ENCODE measurements around the gene CLCN4.

Gene CLCN4

DNA sequence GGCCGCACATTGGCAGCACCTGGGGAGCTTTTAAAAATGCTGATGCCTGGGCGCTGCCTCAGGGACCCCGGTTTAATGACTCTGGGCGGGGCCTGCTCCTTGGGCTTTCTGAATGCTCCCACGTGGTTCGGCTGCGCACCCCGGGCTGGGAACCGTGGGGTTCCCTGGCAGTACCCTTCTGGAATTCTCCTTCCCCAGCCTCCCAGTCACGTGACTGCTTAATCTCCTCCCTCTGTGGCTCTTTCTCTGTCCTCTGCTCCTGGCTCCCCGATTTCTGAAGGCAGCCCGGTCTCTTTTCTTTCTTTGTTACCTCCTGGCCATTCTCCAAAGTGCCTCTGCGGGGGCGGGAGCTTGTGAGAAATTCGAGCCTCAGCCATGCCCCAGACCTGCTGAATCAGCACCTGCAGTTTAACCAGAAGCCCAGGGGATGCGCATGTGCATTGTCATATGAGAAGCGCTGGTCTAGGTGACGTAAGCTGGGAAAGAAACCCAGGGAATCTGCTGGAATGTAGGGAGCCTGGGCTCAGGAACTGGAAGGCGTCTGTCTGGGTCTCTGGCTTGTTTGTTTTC, 16.6 kb downstream of the CLCN4 start:
- Histone ChIP-seq H4K20me1 (ENCODE audit: insufficient read depth) (no peaks in the 10 kb centered on the region), H3K27ac (no peak overlapping the region), H2AFZ (ENCODE audit: low read depth) (no peak overlapping the region), H3K79me2 (ENCODE audit: insufficient read depth, low read depth) (no peaks in the 10 kb centered on the region), H3K4me1 (ENCODE audit: low read depth, poor library complexity, severe bottlenecking) (peaks cover 12% of the 10 kb centered on the region), H3K36me3 (ENCODE audit: insufficient read depth) (no peaks in the 10 kb centered on the region), H3K27me3 (ENCODE audit: insufficient read depth, low read depth) (no peaks in the 10 kb centered on the region), H3K9ac (no peak overlapping the region), H3K4me3 (IDR thresholded peaks at IDR 0.05; ENCODE audit: insufficient read depth, low read depth, low read length) (no peak overlapping the region), H3K4me2 (no peak overlapping the region)
- TF ChIP-seq, protein P1, sequence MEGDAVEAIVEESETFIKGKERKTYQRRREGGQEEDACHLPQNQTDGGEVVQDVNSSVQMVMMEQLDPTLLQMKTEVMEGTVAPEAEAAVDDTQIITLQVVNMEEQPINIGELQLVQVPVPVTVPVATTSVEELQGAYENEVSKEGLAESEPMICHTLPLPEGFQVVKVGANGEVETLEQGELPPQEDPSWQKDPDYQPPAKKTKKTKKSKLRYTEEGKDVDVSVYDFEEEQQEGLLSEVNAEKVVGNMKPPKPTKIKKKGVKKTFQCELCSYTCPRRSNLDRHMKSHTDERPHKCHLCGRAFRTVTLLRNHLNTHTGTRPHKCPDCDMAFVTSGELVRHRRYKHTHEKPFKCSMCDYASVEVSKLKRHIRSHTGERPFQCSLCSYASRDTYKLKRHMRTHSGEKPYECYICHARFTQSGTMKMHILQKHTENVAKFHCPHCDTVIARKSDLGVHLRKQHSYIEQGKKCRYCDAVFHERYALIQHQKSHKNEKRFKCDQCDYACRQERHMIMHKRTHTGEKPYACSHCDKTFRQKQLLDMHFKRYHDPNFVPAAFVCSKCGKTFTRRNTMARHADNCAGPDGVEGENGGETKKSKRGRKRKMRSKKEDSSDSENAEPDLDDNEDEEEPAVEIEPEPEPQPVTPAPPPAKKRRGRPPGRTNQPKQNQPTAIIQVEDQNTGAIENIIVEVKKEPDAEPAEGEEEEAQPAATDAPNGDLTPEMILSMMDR (conservative IDR thresholded peaks at IDR 0.05; ENCODE audit: low read depth, low read length), result no peak

DNA sequence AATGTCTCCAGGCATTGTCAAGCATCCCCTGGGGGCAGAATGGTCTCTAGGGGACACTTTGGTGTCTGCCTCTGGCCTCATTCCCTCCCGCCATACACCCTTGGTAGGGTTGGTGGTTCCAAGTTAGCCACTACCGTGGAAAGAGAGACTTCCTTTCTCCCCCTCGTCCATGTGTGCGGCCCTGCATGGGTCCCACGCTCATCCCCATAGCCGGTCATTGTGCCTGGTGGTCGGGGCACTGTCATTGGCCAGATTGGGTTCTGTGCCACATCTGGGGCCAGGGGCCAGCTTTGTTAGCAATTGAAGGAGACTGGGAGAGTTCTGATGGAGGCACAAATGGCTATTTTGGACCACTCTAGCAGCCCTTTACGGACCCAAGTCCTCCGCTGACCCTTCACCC, 17.3 kb downstream of the CLCN4 start:
- peaks cover 6% of the 10 kb centered on the region for H3K4me1 ChIP-seq (ENCODE audit: low read depth, poor library complexity, severe bottlenecking)
- H3K79me2 ChIP-seq (ENCODE audit: insufficient read depth, low read depth), result no peaks in the 10 kb centered on the region
- no peaks in the 10 kb centered on the region for H3K36me3 ChIP-seq (ENCODE audit: insufficient read depth)
- H3K4me3 ChIP-seq (IDR thresholded peaks at IDR 0.05; ENCODE audit: insufficient read depth, low read depth, low read length), result no peak overlapping the region
- H4K20me1 ChIP-seq (ENCODE audit: insufficient read depth), result no peaks in the 10 kb centered on the region
- H3K4me2 ChIP-seq, result no peak overlapping the region
- TF ChIP-seq, protein P1 (conservative IDR thresholded peaks at IDR 0.05; ENCODE audit: low read depth, low read length), result no peak
- no peak overlapping the region for H2AFZ ChIP-seq (ENCODE audit: low read depth)
- no peak overlapping the region for H3K9ac ChIP-seq
- H3K27ac ChIP-seq, result no peak overlapping the region
- H3K27me3 ChIP-seq (ENCODE audit: insufficient read depth, low read depth), result no peaks in the 10 kb centered on the region

DNA sequence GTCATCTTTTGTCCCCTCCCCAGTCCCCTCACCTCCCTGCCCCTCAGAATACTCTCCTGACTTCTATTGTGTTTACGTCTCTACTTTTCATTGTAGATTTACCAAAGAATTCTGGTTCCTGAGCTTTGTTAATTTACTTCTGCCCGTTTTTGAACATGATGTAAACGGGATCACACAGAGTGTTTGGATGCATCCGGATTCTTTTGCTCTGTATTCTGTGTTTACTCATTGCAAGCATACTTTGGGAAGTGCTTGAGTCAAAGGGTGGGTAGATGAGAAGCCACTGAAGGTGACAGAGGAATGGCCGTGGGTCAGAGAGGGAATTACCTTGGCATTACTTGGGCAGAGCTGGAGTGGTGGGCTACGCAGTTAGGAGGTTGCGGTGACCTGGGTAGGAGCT, 18.0 kb downstream of the CLCN4 start:
- no peak overlapping the region for H3K4me2 ChIP-seq
- H3K4me3 ChIP-seq (IDR thresholded peaks at IDR 0.05; ENCODE audit: insufficient read depth, low read depth, low read length), result no peak overlapping the region
- no peaks in the 10 kb centered on the region for H3K4me1 ChIP-seq (ENCODE audit: low read depth, poor library complexity, severe bottlenecking)
- H3K27me3 ChIP-seq (ENCODE audit: insufficient read depth, low read depth), result no peaks in the 10 kb centered on the region
- TF ChIP-seq, protein P1 (conservative IDR thresholded peaks at IDR 0.05; ENCODE audit: low read depth, low read length), result no peak
- H3K79me2 ChIP-seq (ENCODE audit: insufficient read depth, low read depth), result no peaks in the 10 kb centered on the region
- H2AFZ ChIP-seq (ENCODE audit: low read depth), result no peak overlapping the region
- H3K36me3 ChIP-seq (ENCODE audit: insufficient read depth), result no peaks in the 10 kb centered on the region
- no peak overlapping the region for H3K27ac ChIP-seq
- H3K9ac ChIP-seq, result no peak overlapping the region
- H4K20me1 ChIP-seq (ENCODE audit: insufficient read depth), result no peaks in the 10 kb centered on the region

- Histone ChIP-seq H3K36me3 (ENCODE audit: insufficient read depth) (no peaks in the 10 kb centered on the region), H4K20me1 (ENCODE audit: insufficient read depth) (no peaks in the 10 kb centered on the region), H3K27ac (no peak overlapping the region), H3K27me3 (ENCODE audit: insufficient read depth, low read depth) (no peaks in the 10 kb centered on the region), H3K4me3 (IDR thresholded peaks at IDR 0.05; ENCODE audit: insufficient read depth, low read depth, low read length) (no peak overlapping the region), H3K9ac (no peak overlapping the region), H3K4me1 (ENCODE audit: low read depth, poor library complexity, severe bottlenecking) (no peaks in the 10 kb centered on the region), H3K4me2 (no peak overlapping the region), H3K79me2 (ENCODE audit: insufficient read depth, low read depth) (no peaks in the 10 kb centered on the region), H2AFZ (ENCODE audit: low read depth) (no peak overlapping the region)
- TF ChIP-seq, protein P1 (conservative IDR thresholded peaks at IDR 0.05; ENCODE audit: low read depth, low read length), result no peak
Measured at GRCh38 chrX:10175319-10175871, 18.6 kb downstream of the CLCN4 start.
